Stimulated activated CD8-positive, alpha-beta memory T cell treated with anti-CD3 and anti-CD28 coated beads, Interleukin-12 subunit alpha, Interleukin-12 subunit beta, amount 100 ng/mL, for 1 hour (primary cell): ENCODE measurements around the gene ATXN1.

Source experiments
- DNase-seq: peaks from one replicate; pipeline ENCODE4 v3.0.0-alpha.2; 2020; ENCODE audit warnings: low read depth

Gene ATXN1

DNA sequence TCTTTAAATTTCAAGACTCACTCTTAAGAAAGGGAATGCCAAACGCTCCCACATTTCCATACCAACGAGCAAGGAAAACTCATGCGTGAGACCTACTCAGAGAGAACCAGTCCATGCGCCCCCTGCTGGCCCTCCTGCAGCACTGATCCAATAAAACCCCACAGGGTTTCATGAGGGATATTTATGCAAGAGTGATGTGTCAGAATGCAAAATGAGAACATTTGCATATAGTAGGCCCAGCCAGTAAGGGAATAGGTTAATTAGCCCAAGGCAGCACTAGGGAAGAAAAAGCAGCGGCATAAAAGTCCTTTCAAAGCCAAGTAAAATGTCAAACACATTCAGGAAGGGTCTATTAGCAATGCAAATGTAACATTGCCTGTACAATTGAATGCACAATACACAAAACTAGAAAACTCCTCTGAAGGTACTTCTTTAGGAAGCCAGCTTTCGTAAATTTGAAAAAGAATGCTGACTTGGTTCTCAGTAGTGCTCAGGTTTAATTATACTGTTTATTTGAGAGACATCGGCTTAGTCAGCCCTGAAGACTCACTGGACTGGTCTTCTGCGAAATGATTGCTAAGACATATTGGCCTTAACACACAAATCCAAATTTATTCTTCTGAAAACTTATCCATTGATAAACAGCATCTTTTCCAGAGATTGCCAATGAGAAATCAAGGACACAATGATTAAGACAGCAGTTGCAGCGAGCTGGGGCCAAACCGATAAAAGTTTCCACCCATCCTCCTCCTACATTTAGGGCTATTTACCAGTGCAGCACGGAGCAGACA, 429.7 kb downstream of the ATXN1 start:
- DNase-seq = peak; percentile 53

DNA sequence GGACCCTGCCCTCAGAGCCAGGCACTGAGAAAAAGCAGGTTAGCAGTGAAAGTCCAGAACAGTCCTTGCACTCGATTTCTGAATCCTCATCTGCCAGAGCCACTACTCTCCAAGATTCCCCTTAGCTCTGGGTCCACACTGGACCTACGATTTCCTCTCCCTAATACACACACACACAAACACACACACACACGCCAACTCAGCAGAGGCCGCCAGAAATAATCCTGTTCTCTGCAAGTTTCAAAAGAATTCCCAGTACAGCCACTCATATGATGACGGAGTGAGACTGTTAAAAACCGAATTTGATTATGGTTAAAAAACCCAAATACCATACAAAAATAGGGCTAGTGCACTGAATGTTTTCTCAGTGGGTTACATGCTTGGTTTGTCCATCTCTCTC, 432.0 kb downstream of the ATXN1 start:
- no peak for DNase-seq

DNA sequence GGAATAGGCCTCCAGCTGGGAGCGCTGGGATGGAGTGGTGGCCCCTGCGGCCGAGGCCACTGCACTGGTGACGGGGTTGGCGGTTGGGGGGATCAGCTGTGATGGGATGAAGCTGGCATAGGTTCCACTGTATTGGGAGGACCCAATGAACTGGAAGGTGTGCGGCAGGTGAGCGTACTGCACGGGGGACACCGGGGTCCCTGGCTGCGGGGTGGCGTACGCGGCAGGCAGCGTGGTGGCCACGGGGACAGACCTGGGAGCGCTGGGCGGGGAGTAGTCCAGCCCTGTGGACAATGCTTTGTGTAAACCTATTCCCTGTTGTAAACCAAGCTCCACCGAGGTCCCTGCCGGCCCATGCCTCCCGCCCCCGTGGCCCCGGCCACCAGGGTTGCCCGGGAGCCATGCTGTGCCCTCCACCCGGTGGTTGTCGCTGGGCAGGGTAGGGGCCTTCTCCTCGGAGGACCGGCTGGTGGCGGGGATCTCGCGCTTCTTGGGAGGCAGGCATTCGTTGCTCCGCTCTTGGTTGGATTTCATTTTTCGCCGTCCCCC, 433.4 kb downstream of the ATXN1 start:
- no peak for DNase-seq

DNA sequence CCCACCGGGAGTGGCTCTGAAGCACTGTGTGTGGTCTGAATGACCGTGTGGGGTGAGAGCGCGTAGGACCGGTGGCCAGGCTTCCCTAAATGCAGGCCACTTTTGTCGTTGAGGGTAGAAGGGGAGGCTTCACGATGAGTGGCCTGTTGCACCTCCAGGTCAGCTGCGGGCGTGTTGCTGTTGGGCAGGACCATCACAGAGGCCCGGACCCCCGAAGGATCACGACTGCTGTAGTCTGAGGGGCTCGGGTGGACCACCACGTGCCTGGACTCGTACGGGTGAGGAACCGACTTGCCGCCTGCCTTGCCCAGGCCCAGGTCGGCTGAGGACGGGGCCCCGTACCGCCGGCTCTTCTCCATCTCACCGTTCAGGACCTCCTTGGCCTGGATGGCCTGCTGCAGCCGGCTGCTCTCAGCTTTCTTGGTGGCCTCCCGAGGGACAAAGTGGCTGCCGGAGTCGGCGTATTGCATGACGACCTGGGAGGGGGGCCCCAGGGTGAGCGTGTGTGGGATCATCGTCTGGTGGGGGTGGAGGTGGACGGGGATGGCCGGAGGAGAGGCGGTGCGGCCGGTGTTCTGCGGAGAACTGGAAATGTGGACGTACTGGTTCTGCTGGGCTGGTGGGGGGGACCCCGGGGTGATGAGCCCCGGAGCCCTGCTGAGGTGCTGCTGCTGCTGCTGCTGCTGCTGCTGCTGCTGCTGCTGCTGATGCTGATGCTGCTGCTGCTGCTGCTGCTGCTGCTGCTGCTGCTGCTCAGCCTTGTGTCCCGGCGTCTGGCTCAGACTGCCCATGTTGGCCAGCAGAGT, 434.1 kb downstream of the ATXN1 start:
- no peak for DNase-seq

DNA sequence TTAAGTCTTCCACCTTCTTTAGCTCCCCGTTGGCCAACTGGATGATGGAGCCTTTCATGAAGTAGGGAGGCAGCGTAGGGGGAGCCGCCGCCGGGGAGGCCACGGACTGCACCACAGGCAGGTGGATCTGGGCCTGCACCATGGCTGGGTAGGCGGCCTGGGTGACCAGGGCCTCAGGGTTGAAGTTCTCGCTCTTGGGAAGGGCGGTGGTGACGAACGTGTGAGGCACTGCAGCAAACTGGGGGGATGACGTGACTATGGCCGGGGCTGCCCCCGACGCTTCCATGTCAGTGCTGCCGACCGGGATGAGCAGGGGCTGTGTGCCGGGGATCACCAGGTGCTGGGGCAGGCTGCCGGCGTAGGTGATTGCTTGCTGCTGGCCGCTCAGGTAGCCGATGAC, 434.7 kb downstream of the ATXN1 start:
- DNase-seq = no peak

DNA sequence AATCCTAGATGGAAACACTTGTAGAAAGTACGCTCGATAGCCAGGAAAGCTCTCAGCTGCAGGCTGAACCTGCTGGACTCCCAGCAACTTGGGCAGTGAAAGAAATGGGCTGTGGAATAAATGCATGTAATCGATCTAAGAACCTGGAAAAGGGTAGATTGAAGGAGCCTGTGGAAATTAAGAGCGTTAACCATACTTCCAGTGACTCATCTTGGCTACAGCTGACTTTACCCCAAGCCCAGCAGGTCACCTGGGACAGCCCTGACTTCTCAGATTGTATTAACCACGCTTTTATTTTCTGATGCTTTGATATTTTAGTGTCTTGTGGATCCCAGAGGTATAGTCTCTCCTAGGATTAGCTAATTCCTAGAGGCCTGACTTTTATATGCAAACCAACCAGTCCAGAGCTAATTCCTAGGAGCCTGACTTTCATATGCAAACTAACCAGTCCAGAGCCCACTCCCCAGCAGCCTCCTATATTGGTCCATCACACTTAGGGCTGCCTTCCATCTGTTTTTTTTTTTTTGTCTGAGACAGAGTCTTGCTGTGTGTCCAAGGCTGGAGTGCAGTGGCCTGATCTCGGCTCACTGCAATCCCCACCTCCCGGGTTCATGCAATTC, 436.5 kb downstream of the ATXN1 start:
- no peak for DNase-seq

DNA sequence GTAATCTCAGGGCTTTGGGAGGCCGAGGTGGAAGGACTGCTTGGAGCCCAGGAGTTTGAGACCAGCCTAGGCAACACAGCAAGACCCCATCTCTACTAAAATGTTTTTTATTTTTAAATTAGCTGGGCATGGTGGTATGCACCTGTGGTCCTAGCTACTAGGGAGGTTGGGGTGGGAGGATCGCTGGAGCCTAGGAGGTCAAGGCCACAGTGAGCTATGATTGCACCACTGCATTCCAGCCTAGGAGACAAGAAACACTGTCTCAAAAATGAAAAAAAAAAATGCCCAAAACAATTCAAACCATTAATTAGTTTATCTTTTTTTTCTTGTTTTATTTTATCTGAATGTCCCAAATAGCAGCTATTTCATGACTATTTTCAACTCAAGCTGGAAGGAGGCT, 437.1 kb downstream of the ATXN1 start:
- DNase-seq = no peak

DNA sequence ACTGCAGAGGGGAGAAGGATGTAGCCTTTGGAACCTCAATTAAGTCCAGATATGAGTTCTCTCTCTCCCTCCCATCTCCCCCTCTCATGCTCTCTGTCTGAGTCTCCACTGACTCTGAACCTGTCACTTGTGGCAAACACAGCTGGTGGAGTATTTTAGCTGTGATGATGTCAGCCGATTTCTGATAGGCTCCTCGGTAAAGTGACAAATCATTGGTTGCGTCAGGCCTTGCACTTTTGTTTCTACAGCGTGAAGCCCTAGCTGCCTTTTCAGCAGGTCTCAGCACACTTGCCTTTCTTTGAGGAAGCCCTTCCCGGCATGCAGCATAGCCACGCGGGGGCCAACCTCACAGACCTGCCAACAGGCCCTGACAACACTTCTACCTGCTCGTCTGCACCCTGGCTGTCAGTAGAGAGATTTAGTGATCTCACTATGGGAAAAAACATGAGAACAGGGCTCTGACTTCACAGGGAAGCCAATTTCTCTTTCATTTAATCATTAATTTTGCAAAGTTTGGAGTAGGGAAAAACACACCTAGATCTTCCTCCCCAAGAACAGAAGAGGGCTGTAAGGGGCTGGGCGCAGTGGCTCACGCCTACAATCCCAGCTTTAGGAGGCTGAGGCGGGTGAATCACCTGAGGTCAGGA, 438.5 kb downstream of the ATXN1 start:
- peak; percentile 55 for DNase-seq

DNA sequence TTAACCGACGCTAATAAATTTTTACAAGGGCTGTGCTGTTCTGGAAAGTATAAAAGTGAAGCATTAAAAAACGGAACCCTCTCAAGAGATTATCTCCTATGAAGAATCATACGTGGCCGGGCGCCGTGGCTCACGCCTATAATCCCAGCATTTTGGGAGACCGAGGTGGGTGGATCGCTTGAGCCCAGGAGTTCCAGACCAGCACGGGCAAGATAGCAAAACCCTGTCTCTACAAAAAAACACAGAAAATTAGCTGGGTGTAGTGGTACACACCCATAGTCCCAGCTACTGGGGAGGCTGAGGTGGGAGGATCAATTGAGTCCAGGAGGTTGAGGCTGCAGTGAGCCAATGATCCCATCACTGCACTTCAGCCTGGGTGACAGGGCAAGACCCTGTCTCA, 439.4 kb downstream of the ATXN1 start:
- DNase-seq = no peak

DNA sequence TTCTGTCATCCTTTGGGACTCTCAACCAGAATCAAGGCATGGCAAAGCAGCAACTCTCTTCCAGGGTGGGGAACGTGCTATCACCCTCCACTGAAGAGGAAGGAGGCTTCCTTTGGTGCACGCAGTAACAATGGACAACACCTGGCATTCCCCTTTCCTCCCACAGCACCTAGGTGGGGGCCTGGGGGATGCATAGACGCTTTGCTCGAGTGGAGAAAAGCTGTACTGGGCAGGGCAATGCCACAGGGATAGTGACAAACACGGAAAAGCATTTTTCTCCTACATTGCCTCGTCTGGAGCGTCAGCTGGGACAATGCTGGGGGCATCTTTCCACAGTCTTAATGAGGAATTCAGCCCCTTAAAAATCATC, 439.9 kb downstream of the ATXN1 start:
- DNase-seq = no peak

DNA sequence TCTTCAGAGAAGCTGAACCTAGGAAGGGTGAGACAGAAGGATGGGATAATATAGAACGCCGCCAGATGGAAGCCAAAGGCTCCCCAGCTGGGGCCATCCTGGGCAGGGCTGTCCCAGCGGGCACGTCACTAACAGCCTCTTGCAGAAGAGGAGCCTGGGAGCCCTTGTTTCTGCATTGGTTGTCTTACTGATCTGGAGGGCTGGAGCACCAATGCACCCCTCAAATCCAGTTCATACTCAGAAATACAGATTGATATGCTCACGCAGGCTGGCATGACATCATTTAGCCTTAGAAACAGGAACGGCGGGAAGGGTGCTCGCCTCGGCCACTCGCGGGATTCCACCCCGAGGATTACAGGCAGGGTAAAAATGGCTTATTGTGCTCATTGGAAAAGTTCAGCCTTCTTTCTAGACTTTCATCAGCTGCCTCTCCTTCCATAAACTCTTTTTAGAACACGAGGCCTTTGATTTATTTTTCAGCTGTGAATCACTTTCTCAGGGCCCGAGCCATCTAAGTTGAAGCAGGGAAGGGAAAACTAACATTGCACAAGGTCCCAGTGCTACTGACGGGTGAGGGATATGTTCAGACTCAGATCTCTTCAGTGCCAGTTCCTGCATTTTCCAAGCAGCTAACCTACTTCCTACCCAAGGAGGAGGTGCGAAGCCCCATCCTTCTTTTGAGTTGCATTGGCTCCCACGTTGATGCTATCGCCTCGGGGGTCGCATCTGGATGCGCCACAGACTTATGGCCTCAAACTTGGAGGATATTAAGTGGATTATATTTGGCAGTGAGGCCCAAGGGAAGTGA, 440.5 kb downstream of the ATXN1 start:
- no peak for DNase-seq

DNA sequence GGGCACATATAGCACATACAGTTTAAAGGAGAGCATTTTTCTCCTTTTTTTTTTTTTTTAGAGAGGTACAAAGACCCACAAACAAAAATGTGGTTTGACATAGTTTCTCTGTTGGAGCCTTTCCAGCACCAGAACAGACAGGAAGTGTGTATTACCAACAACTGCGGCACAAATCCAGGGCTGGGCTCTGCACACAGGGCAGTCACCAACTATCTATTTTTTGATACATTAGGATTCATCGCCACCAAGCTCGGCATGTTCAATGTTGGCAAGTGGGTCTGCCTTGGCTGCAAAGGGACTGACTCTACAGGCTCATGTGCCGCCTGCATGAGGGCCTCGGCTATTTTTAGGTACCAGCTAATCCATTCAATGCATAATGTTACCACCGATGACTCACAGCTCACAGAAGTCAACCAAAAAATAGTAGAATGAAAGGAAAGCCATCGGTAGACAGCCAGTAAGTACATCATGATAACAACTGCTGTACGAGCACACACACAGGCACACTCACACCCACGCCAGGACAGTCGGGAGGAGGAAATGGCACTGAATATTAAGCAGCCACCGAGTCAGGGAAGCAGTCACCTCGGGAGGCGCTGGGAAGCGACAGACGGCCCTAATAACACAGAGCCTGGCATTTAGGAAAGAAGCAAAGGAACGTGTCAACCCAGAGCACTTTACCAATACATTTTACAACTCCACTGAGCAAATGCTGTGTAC, 441.3 kb downstream of the ATXN1 start:
- peak; percentile 40 for DNase-seq

DNA sequence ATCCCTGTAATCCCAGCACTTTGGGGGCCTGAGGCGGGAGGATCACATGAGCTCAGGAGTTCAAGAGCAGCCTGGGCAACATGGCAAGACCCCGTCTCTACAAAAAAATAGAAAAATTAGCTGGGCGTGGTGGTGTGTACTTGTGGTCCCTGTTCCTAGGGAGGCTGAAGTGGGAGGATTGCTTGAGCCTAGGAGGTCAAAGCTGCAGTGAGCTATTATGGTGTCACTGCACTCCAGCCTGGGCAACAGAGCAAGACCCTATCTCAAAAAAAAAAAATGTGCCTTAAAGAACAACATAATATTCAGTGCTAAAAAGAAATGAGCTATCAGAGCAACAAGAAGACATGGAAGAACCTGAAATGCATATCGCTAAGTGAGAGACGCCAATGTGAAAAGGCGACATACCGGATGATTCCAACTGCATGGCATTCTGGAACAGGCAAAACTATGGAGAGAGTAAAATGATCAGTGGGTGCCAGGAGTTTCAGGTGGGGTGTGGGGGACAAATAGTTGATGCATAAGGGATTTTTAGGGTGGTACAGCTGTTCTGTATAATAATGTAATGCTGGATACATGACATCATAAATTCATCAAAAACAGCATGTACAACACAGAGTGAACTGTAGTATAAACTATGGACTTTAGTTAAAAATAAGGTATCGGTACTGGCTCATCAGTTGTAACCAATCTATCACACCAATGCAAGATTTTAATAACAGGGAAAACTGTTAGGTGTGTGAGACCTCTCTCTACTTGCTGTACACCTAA, 442.1 kb downstream of the ATXN1 start:
- no peak for DNase-seq

DNA sequence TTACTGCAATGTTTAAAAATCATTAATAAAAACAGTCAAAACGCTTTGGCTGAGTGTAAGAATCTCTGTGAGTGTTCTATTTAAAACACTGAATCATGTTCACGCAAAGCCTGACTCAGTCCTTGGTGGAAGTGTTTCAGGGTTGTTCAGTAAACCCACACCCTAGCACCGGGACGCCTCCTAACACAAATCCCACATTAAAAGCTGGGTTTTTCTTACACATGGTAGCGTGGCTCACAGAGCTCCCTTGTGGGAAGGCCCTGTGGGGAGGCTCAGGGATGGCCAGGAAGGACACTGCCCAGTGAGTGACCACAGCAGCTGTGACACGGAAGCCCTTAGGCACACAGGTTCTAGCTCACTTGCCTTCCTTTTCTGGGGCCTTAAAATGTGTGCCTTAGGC, 442.7 kb downstream of the ATXN1 start:
- no peak for DNase-seq

DNA sequence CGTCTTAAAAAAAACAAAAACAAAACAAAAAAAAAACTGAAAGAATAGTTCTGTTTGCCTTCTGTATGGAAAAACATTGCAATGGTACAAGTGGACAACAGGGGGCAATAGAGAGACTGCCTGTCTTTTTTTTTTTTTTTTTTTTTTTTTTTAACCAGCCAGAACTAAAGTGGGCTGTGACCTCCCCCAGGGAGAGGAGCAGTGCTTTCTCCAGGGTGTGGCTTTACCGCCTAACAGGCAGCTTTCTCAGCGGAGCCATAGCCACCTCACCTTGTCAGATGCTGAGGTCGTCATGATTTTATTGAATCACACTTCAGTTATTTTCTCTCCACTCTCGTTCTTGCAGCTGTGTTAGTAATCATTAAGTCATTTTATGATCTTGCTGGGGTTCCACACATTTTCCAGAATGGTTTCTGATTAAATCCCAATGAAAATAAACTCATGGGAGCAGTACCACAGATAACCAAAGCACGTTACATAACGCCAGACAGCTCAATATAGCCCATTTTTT, 444.5 kb downstream of the ATXN1 start:
- DNase-seq = no peak

DNA sequence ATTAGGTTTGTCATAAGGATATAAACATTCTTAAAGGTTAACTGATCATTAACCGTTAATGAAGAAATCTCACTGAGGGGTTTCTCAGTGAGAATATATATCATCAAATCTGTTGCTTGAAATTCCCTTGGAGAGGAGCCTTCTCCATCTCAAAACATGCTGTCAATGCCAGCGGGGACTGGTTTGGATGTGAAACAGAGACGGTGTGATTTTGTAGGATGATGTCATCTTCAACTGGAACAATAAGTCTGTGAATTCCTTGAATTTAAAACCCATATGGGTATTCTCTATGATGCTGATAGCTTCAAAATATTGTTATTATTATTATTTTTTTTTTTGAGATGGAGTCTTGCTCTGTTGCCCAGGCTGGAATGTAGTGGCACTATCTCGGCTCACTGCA, 447.0 kb downstream of the ATXN1 start:
- no peak for DNase-seq

DNA sequence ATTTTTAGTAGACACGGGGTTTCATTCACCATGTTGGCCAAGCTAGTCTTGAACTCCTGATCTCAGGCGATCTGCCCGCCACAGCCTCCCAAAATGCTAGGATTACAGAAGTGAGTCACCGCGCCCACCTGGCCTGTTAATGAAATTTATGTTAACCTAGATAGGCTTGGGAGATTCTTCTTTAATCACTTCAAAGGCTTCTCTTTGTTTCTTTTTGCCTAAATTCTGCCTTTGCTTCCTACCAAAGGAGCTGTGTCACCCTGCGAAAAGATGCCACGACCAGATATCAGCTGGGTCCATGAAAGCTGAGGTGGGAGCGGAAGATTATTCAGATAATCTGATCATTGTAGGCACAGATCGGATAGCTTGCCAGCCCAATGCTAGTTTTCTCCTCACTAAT, 447.5 kb downstream of the ATXN1 start:
- DNase-seq = no peak

DNA sequence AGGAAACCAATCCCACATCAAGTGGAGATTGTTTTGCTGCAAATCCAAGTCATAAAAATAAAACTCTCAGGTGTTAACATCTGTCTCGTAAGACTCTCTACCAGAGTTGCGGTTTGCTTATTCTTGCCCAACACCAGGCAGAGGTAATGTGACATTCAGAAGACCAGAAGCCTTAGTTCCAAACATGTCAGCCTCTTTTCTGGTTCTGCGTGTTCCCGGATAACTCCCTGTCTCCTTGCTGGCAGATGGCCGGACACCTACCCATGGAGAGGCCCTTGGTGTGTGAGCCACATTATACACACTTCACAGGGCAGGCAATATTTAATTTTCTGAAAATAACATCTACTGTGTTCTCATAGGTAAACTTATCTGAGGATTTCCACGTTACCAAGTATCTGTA, 449.5 kb downstream of the ATXN1 start:
- no peak for DNase-seq

DNA sequence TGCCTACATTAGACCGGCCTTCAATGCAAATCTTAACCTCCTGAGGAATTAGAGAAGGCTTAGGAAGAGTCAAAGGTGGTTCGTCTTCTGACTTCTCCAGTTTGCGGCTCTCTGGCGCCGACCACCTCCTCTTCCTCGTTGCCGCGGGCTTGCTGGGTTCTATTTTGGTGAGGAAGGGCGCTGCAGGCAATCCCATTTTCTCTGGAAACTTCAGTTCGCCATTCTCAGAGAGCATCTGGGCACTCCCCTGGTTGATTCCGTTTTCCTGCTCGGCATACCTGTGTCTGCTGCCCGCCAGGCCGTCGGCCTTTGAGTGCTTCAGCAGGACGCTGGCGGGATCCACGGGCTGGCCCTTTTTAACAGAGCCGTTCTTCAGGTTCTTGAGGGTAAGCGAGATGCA, 454.9 kb downstream of the ATXN1 start:
- no peak for DNase-seq

DNA sequence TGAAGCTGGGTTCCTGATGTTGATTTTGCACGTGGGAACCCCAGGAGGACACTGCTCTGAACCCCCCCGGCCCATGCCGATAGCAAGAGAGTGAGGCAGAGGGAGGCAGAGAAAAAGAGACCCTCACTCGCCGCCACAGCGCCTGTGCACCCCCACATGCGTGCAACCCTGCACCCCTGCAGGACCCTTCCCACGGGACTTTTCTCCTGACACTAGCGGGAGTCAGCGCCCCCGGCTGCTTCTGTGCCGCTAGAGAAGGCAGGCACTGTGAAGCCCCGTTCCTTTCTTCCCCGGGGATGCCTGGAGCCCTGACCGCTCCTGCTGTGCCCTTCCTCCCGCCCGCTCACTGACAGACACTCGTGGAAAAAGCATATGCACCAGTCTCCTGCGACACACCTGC, 455.5 kb downstream of the ATXN1 start:
- no peak for DNase-seq
